IPS-NIHi11 (cell line): ENCODE data around the gene FIP1L1.
"Not testable (repeated sequence)": the region's sequence is repeated elsewhere in the genome, so short reads cannot be mapped to it uniquely, and the experiment has no call there.

Experiments used
- DNase-seq: peaks from one replicate; pipeline ENCODE4 v3.0.0; 2012; ENCODE audit warnings: mixed read lengths, low spot score

FIP1L1 gene, protein sequence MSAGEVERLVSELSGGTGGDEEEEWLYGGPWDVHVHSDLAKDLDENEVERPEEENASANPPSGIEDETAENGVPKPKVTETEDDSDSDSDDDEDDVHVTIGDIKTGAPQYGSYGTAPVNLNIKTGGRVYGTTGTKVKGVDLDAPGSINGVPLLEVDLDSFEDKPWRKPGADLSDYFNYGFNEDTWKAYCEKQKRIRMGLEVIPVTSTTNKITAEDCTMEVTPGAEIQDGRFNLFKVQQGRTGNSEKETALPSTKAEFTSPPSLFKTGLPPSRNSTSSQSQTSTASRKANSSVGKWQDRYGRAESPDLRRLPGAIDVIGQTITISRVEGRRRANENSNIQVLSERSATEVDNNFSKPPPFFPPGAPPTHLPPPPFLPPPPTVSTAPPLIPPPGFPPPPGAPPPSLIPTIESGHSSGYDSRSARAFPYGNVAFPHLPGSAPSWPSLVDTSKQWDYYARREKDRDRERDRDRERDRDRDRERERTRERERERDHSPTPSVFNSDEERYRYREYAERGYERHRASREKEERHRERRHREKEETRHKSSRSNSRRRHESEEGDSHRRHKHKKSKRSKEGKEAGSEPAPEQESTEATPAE

DNA sequence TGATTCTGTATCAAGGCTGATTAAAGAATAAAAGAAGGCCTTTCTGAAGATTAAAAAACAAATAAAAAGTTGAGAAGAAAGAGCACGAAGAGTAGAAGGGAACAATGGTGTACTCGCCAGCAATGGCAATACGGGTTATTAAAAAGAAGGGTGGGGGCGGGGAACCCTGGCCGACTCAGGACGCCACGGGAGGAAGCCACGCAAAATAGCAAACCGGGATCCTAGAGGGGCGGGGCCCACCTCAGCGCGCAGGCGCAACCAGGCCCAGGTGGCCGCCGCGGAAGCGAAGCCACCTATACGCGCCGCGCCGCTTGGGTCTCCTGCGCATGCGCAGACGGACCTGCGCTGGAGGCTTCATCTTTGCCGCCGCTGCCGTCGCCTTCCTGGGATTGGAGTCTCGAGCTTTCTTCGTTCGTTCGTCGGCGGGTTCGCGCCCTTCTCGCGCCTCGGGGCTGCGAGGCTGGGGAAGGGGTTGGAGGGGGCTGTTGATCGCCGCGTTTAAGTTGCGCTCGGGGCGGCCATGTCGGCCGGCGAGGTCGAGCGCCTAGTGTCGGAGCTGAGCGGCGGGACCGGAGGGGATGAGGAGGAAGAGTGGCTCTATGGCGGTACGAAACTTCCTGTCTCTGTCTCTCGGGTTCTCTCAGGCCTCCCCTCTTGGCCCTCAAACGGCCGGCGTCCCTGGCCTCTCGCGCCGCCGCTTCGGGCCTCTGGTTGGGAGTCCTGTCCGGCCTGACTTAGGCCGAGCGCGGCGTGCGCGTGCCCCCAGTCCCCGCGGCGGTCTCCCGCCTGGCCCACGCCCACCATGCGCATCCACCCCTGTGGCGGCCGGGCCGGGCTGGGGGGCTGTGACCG, at the start of gene FIP1L1:
Gene FIP1L1, plus strand, starts transcription at position 323 of the 852 bp plus-strand sequence. Its CDS starts 198 bp downstream, at position 521.
- DNase-seq, result peak; percentile 98

DNA sequence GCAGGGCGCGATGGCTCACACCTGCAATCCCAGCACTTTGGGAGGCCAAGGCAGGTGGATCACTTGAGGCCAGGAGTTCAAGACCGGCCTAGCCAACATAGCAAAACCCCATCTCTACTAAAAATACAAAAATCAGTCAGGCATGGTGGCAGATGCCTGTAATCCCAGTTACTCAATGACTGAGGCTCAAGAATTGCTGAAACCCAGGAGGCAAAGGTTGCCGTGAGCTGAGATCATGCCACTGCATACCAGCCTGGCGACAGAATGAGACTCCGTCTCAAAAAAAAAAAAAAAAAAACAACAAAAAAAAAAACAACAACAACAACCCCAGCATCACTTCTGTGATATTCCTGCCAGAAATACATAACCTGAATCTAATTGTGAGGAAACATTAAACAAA, 42.5 kb upstream of the FIP1L1 start:
- DNase-seq, result not testable (repeated sequence)

DNA sequence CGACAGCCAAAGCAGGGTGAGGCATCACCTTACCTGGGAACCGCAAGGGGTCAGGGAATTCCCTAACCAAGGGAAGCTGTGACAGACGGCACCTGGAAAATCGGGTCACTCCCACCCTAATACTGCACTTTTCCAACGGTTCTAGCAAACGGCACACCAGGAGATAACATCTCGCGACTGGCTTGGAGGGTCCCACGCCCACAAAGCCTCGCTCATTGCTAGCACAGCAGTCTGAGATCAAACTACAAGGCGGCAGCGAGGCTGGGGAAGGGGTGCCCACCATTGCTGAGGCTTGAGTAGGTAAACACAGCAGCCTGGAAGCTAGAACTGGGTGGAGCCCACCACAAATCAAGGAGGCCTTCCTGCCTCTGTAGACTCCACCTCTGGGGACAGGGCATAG, 37.3 kb upstream of the FIP1L1 start:
- not testable (repeated sequence) for DNase-seq

DNA sequence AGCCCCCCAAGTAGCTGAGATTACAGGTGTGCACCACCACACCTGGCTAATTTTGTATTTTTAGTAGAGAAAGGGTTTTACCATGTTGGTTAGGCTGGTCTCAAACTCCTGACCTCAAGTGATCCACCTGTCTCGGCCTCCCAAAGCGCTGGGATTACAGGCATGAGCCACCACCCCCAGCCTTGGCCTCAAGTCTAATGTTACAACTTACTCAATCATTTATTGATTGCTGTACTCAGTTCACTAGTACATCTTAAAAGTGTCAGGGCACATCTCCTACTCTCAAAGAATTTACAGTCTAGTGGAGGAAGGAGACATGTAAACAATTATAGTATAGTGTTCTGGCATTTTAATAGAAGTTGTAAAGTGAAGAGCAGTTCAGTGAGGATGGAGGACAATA, 31.0 kb upstream of the FIP1L1 start:
- not testable (repeated sequence) for DNase-seq

DNA sequence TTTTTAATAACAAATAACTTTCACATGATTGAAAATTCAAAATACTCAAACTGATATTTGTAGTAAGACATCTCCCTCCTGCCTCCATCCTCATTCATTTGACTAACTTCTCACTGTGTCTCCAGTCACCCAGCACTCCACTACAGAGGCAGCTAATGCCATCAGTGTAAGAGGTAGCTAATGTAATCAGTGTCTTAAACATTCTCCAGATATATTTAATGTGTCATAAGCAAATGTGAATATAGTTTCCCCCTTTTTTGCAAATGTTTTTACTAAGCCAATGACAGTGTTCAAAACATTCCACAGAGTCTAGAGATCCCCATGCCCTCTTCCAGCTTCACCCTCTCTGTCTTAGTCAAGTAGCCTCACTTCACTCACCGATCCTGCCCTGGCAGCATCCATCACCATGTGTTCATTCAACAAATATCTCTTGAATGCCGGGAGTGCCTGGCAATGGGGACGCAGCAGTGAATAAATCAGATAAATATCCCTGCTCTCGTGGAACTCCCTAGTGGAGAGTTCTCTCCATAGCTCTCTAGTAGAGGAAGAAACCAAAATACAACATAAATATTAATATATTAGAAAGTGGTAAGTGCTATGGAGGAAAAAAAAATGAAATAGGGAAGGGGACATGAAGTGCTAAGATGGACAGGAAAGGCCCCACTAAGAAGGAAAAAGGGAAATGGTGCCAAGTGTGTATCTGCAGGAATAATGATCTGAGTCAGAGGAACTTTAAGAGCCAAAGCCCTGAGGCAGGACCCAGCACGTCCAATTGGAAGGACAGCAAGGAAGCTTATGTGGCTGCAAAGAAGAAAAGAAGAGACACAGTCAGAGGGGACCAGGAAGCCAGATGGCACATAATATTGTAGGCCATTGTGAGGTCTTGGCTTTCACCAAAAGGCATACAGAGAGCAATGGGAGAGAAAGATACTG, 30.3 kb upstream of the FIP1L1 start:
- no peak for DNase-seq

DNA sequence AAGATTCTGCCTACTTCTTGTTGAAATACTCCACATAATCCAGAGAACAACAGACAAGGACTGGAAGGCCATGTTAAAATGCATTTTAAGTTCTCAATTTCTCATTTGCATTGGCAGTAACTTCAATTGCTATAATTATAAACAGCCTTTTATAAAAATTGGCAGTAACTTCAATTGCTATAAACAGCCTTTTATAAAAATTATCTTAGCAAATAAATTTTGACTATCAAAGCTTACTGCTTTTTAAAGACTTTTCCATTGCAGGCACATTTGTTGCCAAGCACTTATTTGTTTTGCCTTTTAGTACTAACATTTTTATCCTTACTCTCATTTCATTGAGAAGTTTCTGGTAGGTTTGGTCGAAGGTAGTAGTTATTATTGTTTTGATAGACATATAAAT, 29.4 kb upstream of the FIP1L1 start:
- no peak for DNase-seq

DNA sequence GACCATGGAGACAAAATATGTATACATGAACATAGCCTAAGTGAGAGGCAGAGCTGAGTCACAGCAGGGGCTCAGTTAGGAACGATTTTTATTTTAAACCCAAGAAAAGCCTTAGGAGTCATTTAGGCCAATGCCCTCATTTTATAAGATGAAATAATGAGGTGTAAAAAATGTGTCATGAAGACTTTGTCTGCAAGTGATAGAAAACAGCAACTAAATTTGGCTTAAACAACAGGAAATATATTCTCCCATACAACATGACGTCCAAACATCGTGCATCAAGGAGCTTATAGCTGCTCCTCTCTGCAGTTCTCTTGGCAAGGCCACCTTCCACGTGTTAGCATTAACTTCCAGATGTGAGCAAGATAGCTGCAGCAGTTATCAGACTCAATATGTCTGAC, 28.4 kb upstream of the FIP1L1 start:
- no peak for DNase-seq

DNA sequence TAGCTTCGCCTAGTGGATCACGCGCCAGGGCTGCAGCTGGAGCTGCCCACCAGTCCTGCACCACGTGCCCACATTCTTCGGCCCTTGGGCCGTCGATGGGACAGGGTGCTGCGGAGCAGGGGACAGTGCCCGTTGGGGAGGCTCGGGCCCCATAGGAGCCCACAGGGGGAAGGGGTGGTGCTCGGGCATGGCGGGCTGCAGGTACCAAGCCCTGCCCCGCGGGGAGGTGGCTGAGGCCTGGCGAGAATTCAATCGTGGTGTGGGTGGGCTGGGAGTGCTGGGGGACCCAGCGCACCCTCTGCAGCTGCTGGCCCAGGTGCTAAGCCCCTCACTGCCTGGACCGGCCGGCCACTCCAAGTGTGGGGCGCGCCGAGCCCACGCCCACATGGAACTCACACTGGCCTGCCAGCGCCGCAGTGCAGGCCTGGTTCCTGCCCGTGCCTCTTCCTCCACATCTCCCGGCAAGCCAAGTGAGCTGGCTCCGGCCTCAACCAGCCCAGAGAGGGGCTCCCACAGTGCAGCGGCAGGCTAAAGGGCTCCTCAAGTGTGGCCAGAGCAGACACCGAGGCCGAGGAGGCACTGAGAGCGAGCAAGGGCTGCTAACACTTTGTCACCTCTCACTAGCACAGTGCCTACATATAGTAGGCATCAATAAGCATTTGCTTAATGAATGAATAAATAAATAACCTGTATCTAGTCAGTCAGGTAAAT, 23.3 kb upstream of the FIP1L1 start:
- DNase-seq, result no peak

DNA sequence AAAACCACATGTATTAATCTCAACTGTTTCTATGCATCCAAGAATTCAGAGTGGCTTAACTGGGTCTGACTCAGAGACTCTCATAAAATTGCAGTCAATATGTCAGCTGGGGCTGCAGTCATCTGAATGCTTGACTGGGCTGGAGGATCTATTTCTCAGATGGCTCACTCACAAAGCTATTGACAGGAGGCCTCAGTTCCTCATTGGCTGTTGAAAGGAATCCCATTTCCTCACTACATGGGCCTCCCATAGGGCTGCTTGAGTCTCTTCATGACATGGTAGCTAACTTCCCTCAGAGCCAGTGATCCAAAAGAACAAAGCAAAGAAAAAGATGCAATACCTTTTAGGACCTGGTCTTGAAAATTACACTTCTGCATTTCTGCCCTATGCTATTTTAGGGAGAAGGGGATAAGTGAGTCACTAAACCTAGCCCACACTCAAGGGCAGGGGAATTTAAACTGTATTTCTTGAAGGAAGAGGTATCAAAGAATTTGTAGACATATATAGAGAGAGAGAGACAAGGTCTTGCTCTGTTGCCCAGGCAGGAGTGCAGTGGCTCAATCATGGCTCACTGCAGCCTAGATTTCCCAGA, 21.4 kb upstream of the FIP1L1 start:
- no peak for DNase-seq

DNA sequence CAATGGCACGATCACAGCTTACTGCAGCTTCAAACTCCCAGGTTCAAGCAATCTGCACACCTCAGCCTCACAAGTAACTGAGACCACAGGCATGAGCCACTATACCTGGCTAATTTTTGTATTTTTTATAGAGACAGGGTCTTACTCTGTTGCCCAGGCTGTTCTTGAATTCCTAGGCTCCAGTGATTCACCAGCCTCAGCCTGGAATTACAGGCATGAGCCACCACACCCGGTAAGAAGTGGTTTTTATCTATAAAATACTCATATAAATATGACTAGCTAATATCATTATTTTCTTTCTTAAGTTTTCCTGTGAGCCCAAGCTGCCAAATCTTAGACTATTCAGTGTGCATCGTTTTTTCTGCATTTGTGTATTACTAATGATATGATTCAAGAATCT, 16.0 kb upstream of the FIP1L1 start:
- no peak for DNase-seq

DNA sequence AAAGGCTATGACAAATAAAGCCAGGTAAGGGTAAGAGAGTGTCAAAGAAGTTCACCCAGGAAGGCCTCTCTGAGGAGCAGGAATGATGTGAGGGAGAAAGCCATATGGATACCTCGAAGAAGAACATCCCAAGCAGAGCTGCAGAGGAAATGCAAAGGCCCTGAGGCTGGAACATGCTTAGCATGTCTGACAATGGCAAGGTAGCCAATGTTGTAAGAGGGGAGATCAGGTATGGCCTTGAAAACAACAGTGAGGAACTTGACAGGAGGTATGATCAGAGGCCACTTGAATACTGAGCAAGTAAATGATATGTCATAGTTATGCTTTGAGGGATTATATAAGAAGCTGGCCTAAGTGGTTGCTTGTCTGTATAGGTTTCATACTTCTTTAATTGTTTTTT, 15.3 kb upstream of the FIP1L1 start:
- no peak for DNase-seq

DNA sequence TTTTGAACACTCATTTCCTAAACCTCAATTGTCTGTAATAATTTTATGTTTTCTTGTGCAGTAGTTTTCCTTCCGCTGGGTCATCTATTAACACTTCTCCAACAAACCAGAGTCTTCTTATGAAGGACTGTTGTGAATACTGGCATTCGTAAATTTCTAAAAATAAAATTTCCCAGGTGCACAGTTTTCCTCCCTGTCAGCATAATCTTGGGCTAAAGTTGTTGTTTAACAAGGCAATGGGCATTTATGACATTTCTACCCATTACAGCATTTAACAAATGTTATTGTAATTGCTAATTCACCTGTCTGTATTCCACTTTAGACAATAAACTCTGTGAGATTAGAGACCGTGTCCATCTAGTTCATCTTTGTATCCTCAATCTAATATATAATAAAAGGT, 12.8 kb upstream of the FIP1L1 start:
- no peak for DNase-seq

DNA sequence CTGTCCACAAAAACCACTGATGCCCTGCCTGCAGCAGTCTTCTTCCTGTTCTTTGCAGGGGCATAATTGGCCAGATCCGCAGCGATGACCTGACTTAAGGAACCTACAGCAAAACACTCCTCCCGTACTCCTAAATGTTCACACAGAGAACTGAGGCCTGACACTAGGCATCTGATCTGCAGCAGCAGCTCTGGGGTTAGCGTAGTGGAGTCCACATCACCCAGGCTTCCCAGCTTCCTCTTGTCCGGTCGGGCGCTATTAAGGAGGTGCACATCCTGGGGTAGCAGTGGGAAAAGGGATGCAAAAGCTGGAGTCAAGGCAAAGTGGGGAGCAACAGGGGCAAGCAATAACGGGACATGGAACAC, 12.3 kb upstream of the FIP1L1 start:
- peak; percentile 21 for DNase-seq

DNA sequence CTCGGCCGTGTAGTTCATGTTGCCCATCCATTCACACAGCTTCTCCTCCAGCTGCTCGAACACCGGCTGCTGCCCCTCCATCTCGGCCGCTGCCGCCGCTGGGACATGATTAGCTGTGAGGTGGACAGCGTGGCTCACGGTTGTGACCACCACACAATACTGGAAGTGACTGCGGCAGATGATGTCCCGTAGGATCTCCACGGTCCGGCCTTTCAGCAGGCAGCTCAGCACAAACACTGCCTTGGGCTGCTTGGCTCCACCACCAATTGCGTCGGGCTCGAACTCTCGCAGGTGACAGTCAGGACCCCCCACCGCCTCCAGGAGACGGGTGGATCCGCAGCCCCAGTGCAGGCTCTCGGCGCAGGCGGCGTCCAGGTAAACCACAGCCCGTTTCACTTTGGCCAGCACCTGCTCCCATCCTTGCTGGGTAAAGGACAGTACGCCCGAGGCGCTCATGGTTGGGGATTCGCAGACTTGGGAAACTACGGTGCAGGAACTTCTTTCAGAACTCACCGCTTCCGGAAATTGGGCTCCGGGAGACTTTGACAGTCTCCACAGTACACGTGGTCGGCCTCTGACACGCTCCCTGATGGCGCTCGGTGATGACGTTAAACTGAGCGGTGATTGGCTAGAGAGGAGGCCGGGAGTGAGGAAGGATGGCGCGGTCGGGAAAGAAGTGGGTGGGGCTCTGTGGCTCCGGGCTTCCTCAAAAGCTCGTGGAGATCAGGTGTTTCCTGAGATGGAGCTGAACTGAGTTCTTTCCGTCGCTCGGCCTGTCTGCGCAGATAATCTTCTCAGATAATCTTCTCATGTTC, 11.7 kb upstream of the FIP1L1 start, which contains the start of gene SCFD2:
Gene SCFD2, minus strand, starts transcription at position 576 of the 815 bp plus-strand sequence.
- DNase-seq, result peak; percentile 99

DNA sequence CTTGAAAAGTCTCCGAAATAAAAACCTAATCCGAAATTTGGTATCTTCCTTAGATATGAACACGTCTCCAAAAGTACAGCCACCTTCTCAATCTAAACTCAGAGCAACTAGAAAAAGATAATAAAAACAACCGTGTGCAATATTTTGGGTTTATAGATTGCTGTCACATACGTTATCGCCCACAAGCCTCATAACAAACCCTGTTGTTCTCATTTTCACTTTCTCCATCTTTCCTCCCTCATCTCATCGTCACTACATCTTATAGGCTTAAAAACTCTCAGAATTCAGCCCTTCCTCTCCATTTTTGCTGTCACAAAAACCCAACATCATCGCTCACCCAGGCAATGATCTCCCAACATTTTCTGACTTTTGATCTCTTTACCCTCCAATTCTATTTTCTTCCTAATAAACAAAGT, 11.1 kb upstream of the FIP1L1 start:
- DNase-seq, result no peak

DNA sequence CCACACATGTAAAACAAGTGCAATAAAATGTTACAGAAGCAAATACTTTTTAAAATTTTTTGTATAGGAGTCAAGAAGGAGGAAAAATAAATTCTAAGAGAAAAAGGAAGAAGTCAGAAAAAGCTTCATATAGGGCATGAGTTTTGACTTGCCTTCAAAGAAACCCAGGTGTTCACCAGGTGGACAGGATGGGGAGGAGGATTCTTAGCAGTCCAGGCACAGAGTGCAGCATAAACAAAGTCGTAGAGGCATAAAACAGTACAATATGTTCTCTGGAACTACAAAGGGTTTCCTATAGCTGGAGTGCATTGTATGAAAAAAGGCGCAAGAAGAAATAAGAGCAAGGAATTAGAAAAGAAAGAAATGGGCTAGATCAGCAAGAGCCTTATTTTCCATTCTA, 9.7 kb upstream of the FIP1L1 start:
- no peak for DNase-seq

DNA sequence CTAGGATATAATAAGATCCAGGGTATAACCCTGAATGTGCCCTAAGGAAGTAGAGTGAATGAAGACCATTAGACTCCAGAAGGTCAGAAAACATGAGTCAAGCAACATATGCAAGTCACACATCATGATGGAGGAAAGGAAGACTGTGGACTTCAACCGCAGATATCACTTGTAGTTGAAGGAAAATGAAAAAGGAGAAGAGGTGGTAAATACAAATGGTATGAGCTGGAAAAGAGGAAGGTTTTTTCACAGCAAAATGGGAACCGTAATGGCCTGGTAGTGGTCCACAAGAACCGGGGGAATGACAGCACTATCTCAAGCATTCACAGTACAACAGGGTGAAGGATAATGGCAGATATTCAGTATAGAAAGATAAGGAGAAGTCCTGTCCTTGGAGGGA, 6.4 kb upstream of the FIP1L1 start:
- DNase-seq, result no peak

DNA sequence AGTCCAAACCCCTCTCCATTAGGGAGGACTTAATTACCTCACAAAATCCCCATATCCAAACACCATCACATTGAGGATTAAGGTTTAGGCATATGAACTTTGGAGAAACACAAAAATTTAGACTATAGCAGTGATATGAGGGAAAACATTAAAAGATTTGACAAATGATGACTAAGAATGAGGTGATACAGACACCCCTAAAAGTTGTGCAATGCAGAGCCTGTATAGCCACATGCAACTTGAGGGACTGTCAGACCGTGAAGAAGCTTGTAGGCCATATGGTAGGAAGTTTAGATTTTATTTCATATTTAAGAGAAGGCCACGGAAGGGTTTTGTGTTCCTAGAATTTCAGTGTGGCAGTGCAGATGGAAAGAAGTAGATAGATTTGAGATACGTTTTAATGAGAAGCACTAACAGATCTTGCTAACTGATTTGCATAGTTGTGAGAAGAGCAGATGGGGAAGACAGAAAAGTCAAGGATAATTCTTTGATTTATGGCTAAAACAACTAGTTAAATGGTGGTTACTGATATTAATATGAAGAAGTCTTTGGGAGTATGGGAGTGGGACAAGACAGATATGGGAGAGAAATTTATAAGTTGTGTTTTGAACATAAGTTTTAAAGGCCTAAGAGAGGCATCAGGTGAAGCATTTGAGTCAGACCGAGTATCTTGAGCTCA, 5.5 kb upstream of the FIP1L1 start:
- no peak for DNase-seq

DNA sequence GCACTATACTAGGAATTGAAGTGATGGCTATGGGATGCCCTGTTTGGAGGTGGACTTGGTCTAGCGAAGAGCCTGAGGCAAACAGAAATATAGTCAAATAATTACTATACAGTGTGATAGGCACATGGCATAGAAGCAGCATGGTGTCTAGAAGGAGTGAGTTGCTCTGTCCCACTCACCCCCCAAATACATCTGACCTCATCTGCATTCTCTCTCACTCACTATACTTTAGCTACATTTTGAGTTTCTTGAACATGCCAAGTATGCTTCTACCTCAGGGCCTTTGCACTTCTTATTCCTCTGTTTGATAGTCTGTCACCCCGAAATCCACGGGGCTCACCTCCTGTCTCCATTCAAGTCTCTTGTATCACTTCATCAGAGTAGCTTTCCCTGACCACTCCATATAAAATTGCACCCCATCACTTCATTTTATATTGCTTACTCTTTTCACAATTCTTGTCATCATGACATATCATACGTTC, 2.6 kb upstream of the FIP1L1 start:
- no peak for DNase-seq
